Neural progenitor cell (in vitro differentiated cells): Measurements from ENCODE around the gene GLIS2. TPM values are rescaled to one million over a fixed set of nuclear protein-coding genes. Genes with fewer than 3 reads are reported as not detected.

ENCODE experiments used
- DNase-seq: peaks from one replicate; pipeline ENCODE4 v3.0.0-alpha.2; 2016; ENCODE audit warnings: low spot score
- H2AFZ ChIP-seq: fragments of 200-600 bp; sonication (generic); replicated peaks from 2 replicates; pipeline ENCODE4 v1.6.1; 2016; ENCODE audit warnings: antibody characterized with exemption
- H3F3A ChIP-seq: fragments of 200-600 bp; sonication (generic); 2 replicates; pipeline ENCODE4 v1.6.1; 2016; ENCODE audit warnings: antibody characterized with exemption, low read depth
- H3K27ac ChIP-seq: fragments of 200-600 bp; sonication (generic); 2 replicates; pipeline ENCODE4 v1.5.1; 2016; ENCODE audit warnings: mild to moderate bottlenecking
- H3K27me3 ChIP-seq: fragments of 200-600 bp; sonication (generic); 2 replicates; pipeline ENCODE4 v1.6.1; 2016; ENCODE audit warnings: mild to moderate bottlenecking, moderate library complexity
- H3K36me3 ChIP-seq: fragments of 200-600 bp; sonication (generic); 2 replicates; pipeline ENCODE4 v1.5.1; 2016
- H3K4me1 ChIP-seq: fragments of 200-600 bp; sonication (generic); 2 replicates; pipeline ENCODE4 v1.6.1; 2016; ENCODE audit warnings: mixed run types
- H3K4me2 ChIP-seq: fragments of 200-600 bp; sonication (generic); 2 replicates; pipeline ENCODE4 v1.6.1; 2016
- H3K4me3 ChIP-seq: fragments of 200-600 bp; sonication (generic); 2 replicates; pipeline ENCODE4 v1.5.1; 2016
- H3K79me2 ChIP-seq: fragments of 200-600 bp; sonication (generic); 2 replicates; pipeline ENCODE4 v1.6.1; 2016; ENCODE audit warnings: low read depth
- H3K9ac ChIP-seq: fragments of 200-600 bp; sonication (generic); 2 replicates; pipeline ENCODE4 v1.6.1; 2016
- H3K9me3 ChIP-seq: fragments of 200-600 bp; sonication (generic); 2 replicates; pipeline ENCODE4 v1.5.1; 2016; ENCODE audit warnings: low read depth
- H4K20me1 ChIP-seq: fragments of 200-600 bp; sonication (generic); 2 replicates; pipeline ENCODE4 v1.6.1; 2016; ENCODE audit warnings: low read depth
- H3K27ac Mint-ChIP-seq: 3 replicates; pipeline ENCODE4 v1.8.0; 2021; ENCODE audit warnings: mixed read lengths
- H3K27me3 Mint-ChIP-seq: 2 replicates; pipeline ENCODE4 v1.8.0; 2022; ENCODE audit warnings: low read depth, mild to moderate bottlenecking, inconsistent platforms, moderate library complexity, mixed read lengths; ENCODE audit not compliant: insufficient read depth
- H3K36me3 Mint-ChIP-seq: 3 replicates; pipeline ENCODE4 v1.8.0; 2021; ENCODE audit warnings: mixed read lengths
- H3K4me1 Mint-ChIP-seq: 3 replicates; pipeline ENCODE4 v1.8.0; 2021; ENCODE audit warnings: mixed read lengths
- H3K4me3 Mint-ChIP-seq: 3 replicates; pipeline ENCODE4 v1.8.0; 2021; ENCODE audit warnings: mild to moderate bottlenecking, moderate library complexity, mixed read lengths
- H3K9me3 Mint-ChIP-seq: 3 replicates; pipeline ENCODE4 v1.8.0; 2020; ENCODE audit warnings: mixed read lengths
- EZH2 ChIP-seq: fragments of 200-600 bp; sonication (generic); IDR thresholded peaks from 2 replicates; pipeline ENCODE4 v1.6.1; 2017; ENCODE audit warnings: antibody characterized with exemption, mild to moderate bottlenecking, moderate library complexity
- EZH2phosphoT487 ChIP-seq: fragments of 200-600 bp; sonication (generic); IDR thresholded peaks from 2 replicates; pipeline ENCODE4 v1.6.1; 2017; ENCODE audit warnings: antibody characterized with exemption
- total RNA-seq: library from RNA; depleted of rRNA; stranded (reverse); fragments of >200 nt; gene quantifications from 2 replicates; pipeline ENCODE4 v1.2.3, GENCODE V29; 2015; ENCODE audit warnings: low replicate concordance
- TF ChIP-seq, protein P1 (sequence below): fragments of 200-600 bp; sonication (generic); IDR thresholded peaks from 2 replicates; pipeline ENCODE4 v1.5.1; 2017; ENCODE audit warnings: antibody characterized with exemption, mild to moderate bottlenecking

GLIS2 gene
- total RNA-seq, 1 donor from 2014 or later = 0.15 TPM

DNA sequence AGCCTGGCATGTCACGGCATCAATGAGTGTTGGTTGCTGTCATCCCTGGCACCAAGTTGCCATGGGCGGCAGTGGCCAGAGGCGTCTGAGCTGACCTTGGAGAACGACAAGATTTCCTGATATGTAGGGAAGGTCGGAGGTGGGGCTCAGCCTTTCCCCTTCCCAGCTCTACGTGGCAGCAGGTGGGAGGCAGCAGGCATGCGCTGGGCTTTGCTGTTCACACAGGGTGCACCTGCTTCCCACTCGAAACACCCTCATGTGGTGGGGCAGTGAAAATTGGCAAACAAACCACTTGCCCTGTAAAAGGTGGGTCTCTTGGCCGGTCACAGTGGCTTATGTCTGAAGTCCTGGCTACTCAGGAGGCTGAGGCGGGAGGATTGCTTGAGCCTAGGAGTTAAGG is 30.7 kb upstream of the GLIS2 start:
- no peaks in the 10 kb centered on the region for H4K20me1 ChIP-seq
- no peak overlapping the region for H2AFZ ChIP-seq
- H3K27me3 ChIP-seq = no peaks in the 10 kb centered on the region
- H3K27me3 Mint-ChIP-seq = peaks cover 11% of the 10 kb centered on the region
- no peaks in the 10 kb centered on the region for H3K36me3 Mint-ChIP-seq
- H3K27ac Mint-ChIP-seq = no peak overlapping the region
- H3K9me3 Mint-ChIP-seq = no peaks in the 10 kb centered on the region
- H3K4me2 ChIP-seq = no peak overlapping the region
- TF ChIP-seq, protein P1, sequence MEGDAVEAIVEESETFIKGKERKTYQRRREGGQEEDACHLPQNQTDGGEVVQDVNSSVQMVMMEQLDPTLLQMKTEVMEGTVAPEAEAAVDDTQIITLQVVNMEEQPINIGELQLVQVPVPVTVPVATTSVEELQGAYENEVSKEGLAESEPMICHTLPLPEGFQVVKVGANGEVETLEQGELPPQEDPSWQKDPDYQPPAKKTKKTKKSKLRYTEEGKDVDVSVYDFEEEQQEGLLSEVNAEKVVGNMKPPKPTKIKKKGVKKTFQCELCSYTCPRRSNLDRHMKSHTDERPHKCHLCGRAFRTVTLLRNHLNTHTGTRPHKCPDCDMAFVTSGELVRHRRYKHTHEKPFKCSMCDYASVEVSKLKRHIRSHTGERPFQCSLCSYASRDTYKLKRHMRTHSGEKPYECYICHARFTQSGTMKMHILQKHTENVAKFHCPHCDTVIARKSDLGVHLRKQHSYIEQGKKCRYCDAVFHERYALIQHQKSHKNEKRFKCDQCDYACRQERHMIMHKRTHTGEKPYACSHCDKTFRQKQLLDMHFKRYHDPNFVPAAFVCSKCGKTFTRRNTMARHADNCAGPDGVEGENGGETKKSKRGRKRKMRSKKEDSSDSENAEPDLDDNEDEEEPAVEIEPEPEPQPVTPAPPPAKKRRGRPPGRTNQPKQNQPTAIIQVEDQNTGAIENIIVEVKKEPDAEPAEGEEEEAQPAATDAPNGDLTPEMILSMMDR = no peak
- TF ChIP-seq EZH2 (no peak), EZH2phosphoT487 (no peak)
- H3K4me3 Mint-ChIP-seq = no peak overlapping the region
- H3K27ac ChIP-seq = no peak overlapping the region
- H3K36me3 ChIP-seq = no peaks in the 10 kb centered on the region
- no peak overlapping the region for H3K4me3 ChIP-seq
- no peak overlapping the region for H3K9ac ChIP-seq
- no peaks in the 10 kb centered on the region for H3K79me2 ChIP-seq
- no peak for DNase-seq
- H3F3A ChIP-seq = peaks cover 3% of the 10 kb centered on the region
- no peaks in the 10 kb centered on the region for H3K9me3 ChIP-seq
- no peaks in the 10 kb centered on the region for H3K4me1 ChIP-seq
- H3K4me1 Mint-ChIP-seq = peaks cover 19% of the 10 kb centered on the region

DNA sequence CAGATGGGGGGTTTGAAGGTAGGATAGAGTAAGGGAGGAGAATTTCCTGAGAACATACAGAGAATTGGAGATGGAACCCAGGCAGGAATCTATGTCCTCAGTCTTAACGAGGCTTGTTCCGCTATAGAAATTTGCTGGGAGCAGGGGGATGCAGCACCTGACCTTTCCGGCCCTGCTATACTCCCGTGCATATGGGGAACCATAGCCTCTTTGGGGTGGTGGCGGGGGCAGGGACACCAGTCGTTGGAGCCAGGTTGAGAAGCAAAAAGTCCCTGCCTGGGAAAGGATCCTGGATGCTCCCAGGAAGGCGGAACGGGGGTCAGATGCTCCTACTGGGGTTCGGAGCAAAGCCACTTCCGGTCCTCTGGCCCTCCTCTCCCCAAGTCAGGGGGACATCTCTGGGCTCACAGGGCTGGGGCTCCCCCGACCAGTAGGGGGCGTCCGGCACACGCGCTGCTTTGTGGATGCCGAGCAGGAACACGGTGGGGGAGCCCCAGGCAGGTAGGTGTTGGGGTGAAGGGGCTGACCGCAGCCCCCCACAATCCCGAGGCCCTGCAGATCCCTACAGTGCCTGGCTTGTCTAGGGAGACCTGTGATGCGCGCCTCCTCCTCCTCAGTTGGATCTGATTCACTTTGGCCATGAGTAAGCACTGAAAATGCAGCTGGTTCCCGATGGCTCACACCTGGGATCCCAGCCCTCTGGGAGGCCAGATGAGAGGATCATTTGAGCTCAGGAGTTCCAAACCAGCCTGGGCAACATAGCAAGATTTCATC is 27.5 kb upstream of the GLIS2 start:
- no peak for TF ChIP-seq EZH2
- TF ChIP-seq, protein P1 = peak; percentile 96
- peaks cover 10% of the 10 kb centered on the region for H3K27me3 Mint-ChIP-seq
- Histone ChIP-seq H3K4me1 (peaks cover 3% of the 10 kb centered on the region), H3K9me3 (no peaks in the 10 kb centered on the region), H3K36me3 (no peaks in the 10 kb centered on the region), H2AFZ (peak overlapping the region; percentile 78), H4K20me1 (peaks cover 3% of the 10 kb centered on the region), H3K27me3 (no peaks in the 10 kb centered on the region), H3K9ac (no peak overlapping the region), H3K4me2 (no peak overlapping the region), H3F3A (peaks cover 9% of the 10 kb centered on the region), H3K27ac (no peak overlapping the region), H3K4me3 (no peak overlapping the region), H3K79me2 (no peaks in the 10 kb centered on the region)
- no peaks in the 10 kb centered on the region for H3K36me3 Mint-ChIP-seq
- no peak overlapping the region for H3K27ac Mint-ChIP-seq
- peak overlapping the region; percentile 62 for H3K4me3 Mint-ChIP-seq
- DNase-seq = peak; percentile 89
- H3K4me1 Mint-ChIP-seq = peaks cover 31% of the 10 kb centered on the region
- no peaks in the 10 kb centered on the region for H3K9me3 Mint-ChIP-seq

DNA sequence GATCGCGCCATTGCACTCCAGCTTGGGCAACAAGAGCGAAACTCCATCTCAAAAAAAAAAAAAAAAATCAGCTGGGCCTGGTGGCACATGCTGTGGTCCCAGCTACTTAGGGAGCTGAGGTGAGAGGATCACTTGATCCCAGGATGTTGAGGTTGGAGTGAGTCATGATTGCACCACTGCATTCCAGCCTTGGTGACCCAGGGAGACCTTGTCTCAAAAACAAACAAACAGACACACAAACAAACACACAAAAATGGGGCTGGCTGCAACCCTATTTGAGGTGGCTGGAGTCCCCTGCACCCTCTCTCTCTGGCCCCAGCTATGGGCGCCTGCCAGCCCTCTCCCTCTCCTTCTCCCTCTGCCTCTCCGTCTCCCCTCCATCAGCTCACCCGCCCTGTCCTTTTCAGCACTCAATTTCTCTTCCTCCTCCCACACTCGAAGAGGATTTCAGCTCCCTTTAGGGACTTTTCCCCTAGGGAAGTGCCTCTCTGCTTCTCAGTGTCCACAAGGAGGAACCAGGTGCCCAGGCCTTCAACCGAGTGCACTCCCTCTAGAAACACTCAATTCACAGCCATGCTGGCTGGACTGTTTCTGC is 25.5 kb upstream of the GLIS2 start:
- no peak overlapping the region for H3K9ac ChIP-seq
- no peak for DNase-seq
- no peak overlapping the region for H3K27ac ChIP-seq
- H3K4me1 ChIP-seq = peaks cover 14% of the 10 kb centered on the region
- H3K27ac Mint-ChIP-seq = peak overlapping the region; percentile 78
- H3K27me3 ChIP-seq = no peaks in the 10 kb centered on the region
- H4K20me1 ChIP-seq = peaks cover 12% of the 10 kb centered on the region
- no peaks in the 10 kb centered on the region for H3K36me3 ChIP-seq
- no peak overlapping the region for H3K4me3 Mint-ChIP-seq
- H3K36me3 Mint-ChIP-seq = no peaks in the 10 kb centered on the region
- peaks cover 38% of the 10 kb centered on the region for H3K4me1 Mint-ChIP-seq
- no peaks in the 10 kb centered on the region for H3K79me2 ChIP-seq
- H3K9me3 ChIP-seq = no peaks in the 10 kb centered on the region
- peaks cover 24% of the 10 kb centered on the region for H3F3A ChIP-seq
- peaks cover 14% of the 10 kb centered on the region for H3K27me3 Mint-ChIP-seq
- TF ChIP-seq EZH2phosphoT487 = no peak
- no peak for TF ChIP-seq EZH2
- TF ChIP-seq, protein P1 = no peak
- no peaks in the 10 kb centered on the region for H3K9me3 Mint-ChIP-seq
- no peak overlapping the region for H3K4me2 ChIP-seq
- no peak overlapping the region for H3K4me3 ChIP-seq
- H2AFZ ChIP-seq = no peak overlapping the region
